A549 (cell line): Measurements from ENCODE around the gene CACTIN. TPM values are rescaled to one million over a fixed set of nuclear protein-coding genes. Genes with fewer than 3 reads are reported as not detected.
A peak's percentile ranks its signal among the peaks of the same experiment; 100 is the strongest.

ENCODE experiments used
- ATAC-seq, 2 experiments: fragments of 200-7000 bp in 1 of 2; fragments of >200 bp in 1 of 2; cut with Nextera tagmentation in 1 of 2; cut with Tn5 transposase in 1 of 2; 3 replicates each; pipeline versions ENCODE4 v1.8.0 to v1.9.1; 2018 to 2020; ENCODE audit warnings: mild to moderate bottlenecking in 1 of 2, moderate library complexity in 1 of 2
- CTCF ChIA-PET: fragments of 300-600 bp; sonication (Branson Sonifier 250); formaldehyde crosslinking; extraction: SDS; loops from one replicate; lab custom pipeline; 2021; ENCODE audit warnings: antibody characterized with exemption, inconsistent platforms; lab: Yijun Ruan, JAX
- POLR2A ChIA-PET: fragments of 350-600 bp; formaldehyde crosslinking; extraction: SDS; loops from one replicate; lab custom pipeline; 2021; ENCODE audit warnings: antibody characterized with exemption, inconsistent platforms; lab: Yijun Ruan, JAX
- DNase-seq, 2 experiments: peaks; one replicate each; pipeline versions ENCODE4 v3.0.0 to v3.0.0-alpha.2; 2011 to 2016; ENCODE audit warnings: low read depth in 1 of 2, low spot score in 1 of 2
- FAIRE-seq: peaks from 2 replicates; lab custom pipeline; 2011; peaks lifted over from hg19 to GRCh38; lab: Jason Lieb, UNC
- H3K27ac ChIP-seq, 2 experiments: fragments of >200 bp; sonication (Bioruptor Twin); formaldehyde crosslinking; 3 replicates each; pipeline ENCODE4 v1.5.1; 2016 to 2017
- H3K4me1 ChIP-seq: fragments of >200 bp; sonication (Bioruptor Twin); formaldehyde crosslinking; 3 replicates; pipeline ENCODE4 v1.6.1; 2016
- H3K4me2 ChIP-seq: fragments of >200 bp; sonication (Bioruptor Twin); formaldehyde crosslinking; 3 replicates; pipeline ENCODE4 v1.6.1; 2016
- H3K4me3 ChIP-seq: fragments of >200 bp; sonication (Bioruptor Twin); formaldehyde crosslinking; 3 replicates; pipeline ENCODE4 v1.5.1; 2016
- H3K9me3 ChIP-seq: fragments of >200 bp; sonication (Bioruptor Twin); formaldehyde crosslinking; 3 replicates; pipeline ENCODE4 v1.6.1; 2016
- ATOH8 ChIP-seq: fragments of 250-450 bp; sonication (Bioruptor Pico); IDR thresholded peaks from 2 replicates; pipeline ENCODE4 v1.5.0; 2020; ENCODE audit warnings: low read depth, mild to moderate bottlenecking, moderate library complexity
- BHLHE40 ChIP-seq: IDR thresholded peaks from 2 replicates; pipeline ENCODE4 v1.6.1; 2012; ENCODE audit warnings: low read depth, low read length, inconsistent platforms
- CHD2 ChIP-seq: fragments of 150-350 bp; IDR thresholded peaks from 2 replicates; pipeline ENCODE4 v1.6.1; 2014; ENCODE audit warnings: low read length; ENCODE audit not compliant: partially characterized antibody
- FOSL2 ChIP-seq, 2 experiments: fragments of 450-650 bp in 1 of 2; fragments of >200 bp in 1 of 2; sonication (Bioruptor Twin) in 1 of 2; formaldehyde crosslinking; IDR thresholded peaks; 2 replicates each; pipeline versions ENCODE4 v1.5.0 to v1.6.1; 2016 to 2020; ENCODE audit warnings: mild to moderate bottlenecking in 1 of 2, moderate library complexity in 1 of 2
- HEYL ChIP-seq: fragments of 250-450 bp; sonication (Bioruptor Pico); IDR thresholded peaks from 2 replicates; pipeline ENCODE4 v1.8.0; 2021; ENCODE audit warnings: mild to moderate bottlenecking, moderate library complexity
- HOXA7 ChIP-seq: fragments of 250-450 bp; sonication (Bioruptor Pico); IDR thresholded peaks from 2 replicates; pipeline ENCODE4 v1.5.0; 2020; ENCODE audit warnings: mild to moderate bottlenecking, moderate library complexity
- JUN ChIP-seq, 2 experiments: fragments of >200 bp; sonication (Bioruptor Twin); formaldehyde crosslinking; IDR thresholded peaks; 2 replicates in 1 of 2; 3 replicates in 1 of 2; pipeline ENCODE4 v1.6.1; 2016 to 2017
- JUNB ChIP-seq: fragments of >200 bp; sonication (Bioruptor Twin); formaldehyde crosslinking; IDR thresholded peaks from 2 replicates; pipeline ENCODE4 v1.6.1; 2016
- KDM5A ChIP-seq: fragments of 200-600 bp; sonication (generic); IDR thresholded peaks from 2 replicates; pipeline ENCODE4 v1.6.1; 2016; ENCODE audit warnings: antibody characterized with exemption, mild to moderate bottlenecking
- RCOR1 ChIP-seq: fragments of 150-350 bp; IDR thresholded peaks from 2 replicates; pipeline ENCODE4 v1.6.1; 2014; ENCODE audit warnings: antibody characterized with exemption, low read length, low read depth
- ZC3H11A ChIP-seq: fragments of 450-650 bp; IDR thresholded peaks from 2 replicates; pipeline ENCODE4 v1.6.1; 2014; ENCODE audit warnings: antibody characterized with exemption, mild to moderate bottlenecking
- ZFP36 ChIP-seq: fragments of 450-650 bp; IDR thresholded peaks from 2 replicates; pipeline ENCODE4 v1.6.1; 2014; ENCODE audit warnings: borderline replicate concordance; ENCODE audit not compliant: partially characterized antibody
- ZNF302 ChIP-seq: fragments of 250-450 bp; sonication (Bioruptor Pico); IDR thresholded peaks from 2 replicates; pipeline ENCODE4 v1.9.0; 2021; ENCODE audit warnings: inconsistent platforms, mild to moderate bottlenecking, moderate library complexity
- WGBS: methylation state at CpG from one replicate; pipeline ENCODE4 v1.1.6; 2017; ENCODE audit errors: missing lambda C conversion rate; 5-methylcytosine and 5-hydroxymethylcytosine counted together
- polyA plus RNA-seq, 4 experiments: library from polyadenylated mRNA; depleted of rRNA in 3 of 4; stranded (reverse); fragments of >200 nt; fragmentation: RNase III in 1 of 4; extraction: RNeasy Plus Mini Kit Qiagen cat#74134 plus additional on column Dnase treatment in 1 of 4; gene quantifications; 2 replicates in 3 of 4; 3 replicates in 1 of 4; pipeline ENCODE4 v1.2.3, GENCODE V29; 2011 to 2017
- TF ChIP-seq, protein P1 (sequence below): IDR thresholded peaks from 2 replicates; pipeline ENCODE4 v1.6.1; 2012

Gene CACTIN
- polyA plus RNA-seq, 2 of the 4 experiments (the other 2 are of a cell fraction) = 8.3 to 14.9 TPM

DNA sequence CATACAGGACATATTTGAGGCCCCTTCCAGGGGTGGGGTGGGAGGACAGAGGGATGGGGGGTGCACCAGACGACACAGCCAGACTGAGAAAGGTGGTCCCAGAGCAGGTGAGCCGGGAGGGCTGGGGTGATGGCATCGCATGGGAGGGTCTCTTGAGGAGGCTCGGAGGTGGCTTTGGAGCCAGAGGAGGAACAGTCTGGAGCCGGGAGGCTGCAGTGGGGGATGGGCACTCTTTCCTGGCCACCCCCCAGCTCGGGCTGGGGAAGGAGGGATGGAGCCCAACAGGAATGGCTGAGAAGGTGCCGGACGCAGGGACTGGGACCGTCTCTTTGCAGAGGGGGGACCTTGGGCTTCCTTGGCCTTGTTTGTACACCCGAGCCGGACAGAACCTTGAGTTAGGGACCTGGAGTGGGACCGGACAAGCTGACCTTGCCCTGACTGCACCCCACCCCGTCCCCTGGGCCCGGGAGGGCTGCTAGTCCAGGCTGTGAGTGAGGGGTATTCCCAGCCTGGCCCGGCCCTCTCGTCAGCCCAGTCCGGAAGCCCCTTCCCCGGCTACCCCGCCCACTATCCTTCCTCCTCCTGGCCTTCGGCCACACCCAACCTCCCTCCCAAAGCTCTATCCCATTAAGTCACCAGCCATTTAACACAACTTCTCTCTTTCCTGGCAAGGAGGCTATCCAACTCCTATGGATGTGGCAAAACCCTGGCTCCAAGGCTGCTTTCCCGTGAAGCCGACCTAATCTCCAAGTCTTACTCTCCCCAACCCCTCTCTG is 19.1 kb downstream of the CACTIN start:
- WGBS = 59% methylated on average over 22 of the region's 22 CpGs
- H3K27ac ChIP-seq = peak overlapping the region; percentile 72 to 91
- peak overlapping the region; percentile 40; the same call in 2 of the 3 replicates for H3K4me3 ChIP-seq
- no peak for FAIRE-seq
- no peak for TF ChIP-seq JUNB
- TF ChIP-seq, protein P1, sequence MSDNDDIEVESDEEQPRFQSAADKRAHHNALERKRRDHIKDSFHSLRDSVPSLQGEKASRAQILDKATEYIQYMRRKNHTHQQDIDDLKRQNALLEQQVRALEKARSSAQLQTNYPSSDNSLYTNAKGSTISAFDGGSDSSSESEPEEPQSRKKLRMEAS = no peak
- no peak for TF ChIP-seq JUN (IDR thresholded peaks at IDR 0.05)
- no peak for TF ChIP-seq ZFP36
- TF ChIP-seq CHD2 = no peak
- TF ChIP-seq ZC3H11A = no peak
- TF ChIP-seq RCOR1 = no peak
- no peak for TF ChIP-seq BHLHE40
- no peak for TF ChIP-seq FOSL2 (IDR thresholded peaks at IDR 0.05)
- no peak for TF ChIP-seq FOSL2 (CRISPR knock-in tag; IDR thresholded peaks at IDR 0.05)
- H3K9me3 ChIP-seq = no peaks in the 10 kb centered on the region
- DNase-seq = no peak
- peaks cover 19% of the 10 kb centered on the region for H3K4me1 ChIP-seq
- ATAC-seq = peak; percentile 5 to 8; a peak in 4 of 6 replicates
- H3K4me2 ChIP-seq = peak overlapping the region; percentile 84
- POLR2A ChIA-PET = interaction anchor here (0.6 kb wide), 1 partner anchor 61 kb away, joined by 3 read pairs; no protein-coding TSS in a partner anchor
- CTCF ChIA-PET = interaction anchor here (0.8 to 2.1 kb wide), 5 partner anchors 11 to 66 kb away, joined by 3 to 10 read pairs (median 3); no protein-coding TSS in a partner anchor

GRCh38 chr19:3606690-3607289 is 19.8 kb downstream of the CACTIN start, which contains the start of gene TBXA2R:
Gene TBXA2R (minus strand): TSS chr19:3606875. CDS start chr19:3600634, 6,241 bp downstream.
- H3K27ac ChIP-seq = peak within 1 kb of the TSS; percentile 72 to 91
- ATAC-seq = peak; percentile 77 to 89
- H3K4me1 ChIP-seq = peaks cover 19% of the 10 kb centered on the region
- TF ChIP-seq ATOH8 (CRISPR knock-in tag) = no peak
- TF ChIP-seq, protein P1 = peak; percentile 29; the same call in 1 of the 2 replicates
- 0% methylated on average over 4 of the region's 46 CpGs for WGBS
- H3K4me2 ChIP-seq = peak within 1 kb of the TSS; percentile 84
- no peak for FAIRE-seq
- ChIA-PET CTCF (no interaction called here), POLR2A (no interaction called here)
- peak; percentile 51 to 70 for DNase-seq
- peak within 1 kb of the TSS; percentile 40 for H3K4me3 ChIP-seq
- no peaks in the 10 kb centered on the region for H3K9me3 ChIP-seq

GRCh38 chr19:3606174-3606689 is 20.4 kb downstream of the CACTIN start:
- Histone ChIP-seq H3K9me3 (no peaks in the 10 kb centered on the region), H3K4me2 (peak overlapping the region; percentile 84), H3K4me3 (peak overlapping the region; percentile 40), H3K4me1 (peaks cover 19% of the 10 kb centered on the region), H3K27ac (peak overlapping the region; percentile 72 to 91)
- POLR2A ChIA-PET = no interaction called here
- TF ChIP-seq KDM5A = no peak
- WGBS = 73% methylated on average over 2 of the region's 35 CpGs
- ATAC-seq = peak; percentile 31 to 62; a peak in 4 of 6 replicates
- no peak for DNase-seq
- CTCF ChIA-PET = no interaction called here
- no peak for FAIRE-seq

- FAIRE-seq (no peak), ATAC-seq (no peak), DNase-seq (no peak)
- TF ChIP-seq HEYL (CRISPR knock-in tag) (no peak), ZNF302 (no peak), HOXA7 (CRISPR knock-in tag) (no peak), ZFP36 (no peak), RCOR1 (no peak)
- Histone ChIP-seq H3K9me3 (no peaks in the 10 kb centered on the region), H3K27ac (peak overlapping the region in 1 of 2 experiments; percentile 91; a peak in 3 of 6 replicates), H3K4me3 (peak overlapping the region; percentile 40; the same call in 2 of the 3 replicates), H3K4me1 (peaks cover 19% of the 10 kb centered on the region), H3K4me2 (peak overlapping the region; percentile 84)
- ChIA-PET POLR2A (no interaction called here), CTCF (no interaction called here)
- 60% methylated on average over 5 of the region's 5 CpGs for WGBS
Measured at GRCh38 chr19:3605770-3606169, 20.8 kb downstream of the CACTIN start.
